ENCODE measurements around the gene TSC2.

DNA sequence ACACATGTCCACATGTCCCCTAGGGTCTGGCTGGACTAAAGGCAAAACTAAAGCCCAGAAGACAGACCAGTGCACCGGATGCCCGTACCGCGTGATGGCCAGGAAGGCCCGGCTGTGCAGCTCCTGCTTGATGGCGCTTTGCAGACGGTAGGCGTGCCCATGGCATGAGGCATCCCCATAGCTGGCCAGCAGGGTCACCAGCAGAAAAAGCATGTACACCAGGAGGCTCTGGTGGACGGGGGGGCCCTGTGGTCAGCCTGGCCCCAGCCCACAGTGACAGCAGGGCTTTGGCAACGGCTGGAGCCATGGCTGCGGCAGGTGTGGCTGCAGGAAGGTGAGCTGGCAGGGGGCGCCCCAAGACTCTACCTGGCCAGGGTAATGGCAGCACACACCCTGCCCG is 45.1 kb downstream of the TSC2 start:
- TF ChIP-seq, protein P1, sequence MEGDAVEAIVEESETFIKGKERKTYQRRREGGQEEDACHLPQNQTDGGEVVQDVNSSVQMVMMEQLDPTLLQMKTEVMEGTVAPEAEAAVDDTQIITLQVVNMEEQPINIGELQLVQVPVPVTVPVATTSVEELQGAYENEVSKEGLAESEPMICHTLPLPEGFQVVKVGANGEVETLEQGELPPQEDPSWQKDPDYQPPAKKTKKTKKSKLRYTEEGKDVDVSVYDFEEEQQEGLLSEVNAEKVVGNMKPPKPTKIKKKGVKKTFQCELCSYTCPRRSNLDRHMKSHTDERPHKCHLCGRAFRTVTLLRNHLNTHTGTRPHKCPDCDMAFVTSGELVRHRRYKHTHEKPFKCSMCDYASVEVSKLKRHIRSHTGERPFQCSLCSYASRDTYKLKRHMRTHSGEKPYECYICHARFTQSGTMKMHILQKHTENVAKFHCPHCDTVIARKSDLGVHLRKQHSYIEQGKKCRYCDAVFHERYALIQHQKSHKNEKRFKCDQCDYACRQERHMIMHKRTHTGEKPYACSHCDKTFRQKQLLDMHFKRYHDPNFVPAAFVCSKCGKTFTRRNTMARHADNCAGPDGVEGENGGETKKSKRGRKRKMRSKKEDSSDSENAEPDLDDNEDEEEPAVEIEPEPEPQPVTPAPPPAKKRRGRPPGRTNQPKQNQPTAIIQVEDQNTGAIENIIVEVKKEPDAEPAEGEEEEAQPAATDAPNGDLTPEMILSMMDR (IDR thresholded peaks at IDR 0.05) = no peak
- no peak for TF ChIP-seq POLR2AphosphoS5 (IDR thresholded peaks at IDR 0.05)
- no peak for TF ChIP-seq POLR2A (IDR thresholded peaks at IDR 0.05)
- no peak for TF ChIP-seq EP300 (IDR thresholded peaks at IDR 0.05)

Data from upper lobe of left lung (tissue), 4 donors.